Duodenal mucosa (tissue), 2 donors: ENCODE data around the gene CCDC127.

Source experiments
- H3K27ac ChIP-seq: one replicate; pipeline ENCODE4 v1.7.0; 2013; ENCODE audit warnings: low read depth, low read length
- H3K27me3 ChIP-seq, 2 donors: one replicate each; pipeline ENCODE4 v1.7.0; 2013; ENCODE audit warnings: low read length in 2 of 2, control low read depth in 1 of 2; ENCODE audit not compliant: insufficient read depth in 2 of 2, control insufficient read depth in 1 of 2
- H3K36me3 ChIP-seq, 2 donors: one replicate each; pipeline ENCODE4 v1.7.0; 2013; ENCODE audit warnings: low read length in 2 of 2, control low read depth in 1 of 2; ENCODE audit not compliant: insufficient read depth in 2 of 2, control insufficient read depth in 1 of 2
- H3K4me1 ChIP-seq, 2 donors: one replicate each; pipeline ENCODE4 v1.7.0; 2013; ENCODE audit warnings: low read length in 2 of 2, control low read depth in 1 of 2; ENCODE audit not compliant: insufficient read depth in 2 of 2, control insufficient read depth in 1 of 2
- H3K4me3 ChIP-seq, 2 donors: one replicate each; pipeline ENCODE4 v1.7.0; 2013; ENCODE audit warnings: low read length in 2 of 2, low read depth in 1 of 2
- H3K9ac ChIP-seq, 2 donors: one replicate each; pipeline ENCODE4 v1.7.0; 2013; ENCODE audit warnings: low read length in 2 of 2, low read depth in 1 of 2
- H3K9me3 ChIP-seq, 2 donors: one replicate each; pipeline ENCODE4 v1.7.0; 2013; ENCODE audit warnings: low read length in 2 of 2, control low read depth in 1 of 2; ENCODE audit not compliant: control insufficient read depth in 1 of 2

The CCDC127 gene

DNA sequence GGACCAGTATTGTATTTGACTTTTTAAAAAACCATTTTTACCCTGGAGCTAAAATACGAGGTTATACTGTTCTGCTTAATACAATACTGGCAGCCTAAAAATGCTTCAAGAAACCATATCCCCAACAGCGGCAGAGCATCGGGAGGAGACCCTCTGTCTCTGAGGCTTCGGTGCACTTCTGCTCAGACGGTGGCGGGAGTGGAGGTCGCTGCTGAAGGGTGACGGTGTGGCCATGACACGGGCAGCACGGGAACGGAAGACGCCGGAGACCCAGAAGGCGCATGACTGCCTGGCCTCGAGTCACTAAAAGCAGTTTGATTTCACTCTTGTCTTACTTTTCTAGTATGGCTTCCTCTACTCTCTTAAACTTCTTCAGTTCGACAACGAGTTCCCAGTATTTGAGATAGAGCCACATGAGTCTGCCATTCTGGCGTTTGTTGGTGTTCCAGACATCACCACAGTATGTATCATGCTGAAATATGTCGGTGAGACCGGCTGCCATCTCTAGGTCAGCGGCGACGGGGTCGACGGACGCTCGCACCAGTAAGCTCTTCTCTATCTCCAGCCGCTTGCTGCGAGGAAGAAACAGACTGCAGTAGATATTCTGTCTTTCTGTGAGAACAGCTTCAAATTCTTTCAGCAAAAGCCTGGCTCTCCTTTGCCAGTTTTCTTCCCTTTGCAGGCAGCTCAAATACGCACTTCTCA lies 12.8 kb downstream of the CCDC127 start:
- H3K27me3 ChIP-seq: no peaks in the 10 kb centered on the region
- H3K36me3 ChIP-seq: peaks cover 14 to 31% of the 10 kb centered on the region in 2 donors
- no peak overlapping the region for H3K9ac ChIP-seq
- H3K27ac ChIP-seq: no peak overlapping the region
- no peak overlapping the region for H3K4me3 ChIP-seq
- no peaks in the 10 kb centered on the region for H3K4me1 ChIP-seq
- no peaks in the 10 kb centered on the region for H3K9me3 ChIP-seq

DNA sequence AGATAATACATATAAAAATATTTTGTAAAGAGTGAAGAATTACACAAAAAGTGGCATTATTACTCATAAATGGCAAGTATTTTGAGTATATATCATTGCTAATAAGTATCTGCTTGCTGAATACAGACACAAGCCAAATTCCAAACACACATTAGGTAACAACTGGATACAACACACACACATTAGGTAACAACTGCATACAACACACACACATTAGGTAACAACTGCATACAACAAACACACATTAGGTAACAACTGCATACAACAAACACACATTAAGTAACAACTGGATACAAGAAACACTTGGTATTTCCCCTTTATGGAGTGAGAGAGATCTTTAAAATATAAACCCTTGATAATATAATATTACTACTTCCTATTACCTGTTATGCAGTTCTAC lies 13.5 kb downstream of the CCDC127 start:
- H3K27ac ChIP-seq: no peak overlapping the region

DNA sequence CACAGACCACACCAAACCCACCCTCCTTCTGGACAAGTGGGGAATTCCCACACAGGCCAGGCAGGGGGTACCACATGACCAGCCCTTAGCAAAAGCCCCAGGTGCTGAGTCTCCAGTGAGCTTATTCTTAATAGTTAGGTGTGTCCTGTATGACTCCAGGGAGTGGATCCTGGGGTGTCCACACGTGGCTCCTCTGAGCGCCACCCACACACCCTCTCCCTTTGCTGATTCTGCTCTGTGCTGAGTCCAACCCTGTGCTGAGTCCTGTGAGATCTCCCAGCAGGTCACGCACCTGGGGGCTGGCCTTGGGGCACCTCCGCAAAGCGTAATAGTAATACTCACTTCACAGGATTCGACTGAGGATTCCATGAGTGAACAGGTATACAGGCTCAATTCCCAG lies 14.0 kb downstream of the CCDC127 start:
- Histone ChIP-seq H3K9ac (no peak overlapping the region), H3K4me3 (no peak overlapping the region), H3K27me3 (no peaks in the 10 kb centered on the region), H3K27ac (no peak overlapping the region), H3K9me3 (no peaks in the 10 kb centered on the region), H3K36me3 (peaks cover 14 to 31% of the 10 kb centered on the region in 2 donors), H3K4me1 (no peaks in the 10 kb centered on the region)

More for the DNA sequence above, 13.5 kb downstream of the CCDC127 start:
- no peaks in the 10 kb centered on the region for H3K9me3 ChIP-seq
- H3K4me3 ChIP-seq: no peak overlapping the region
- no peaks in the 10 kb centered on the region for H3K4me1 ChIP-seq
- H3K36me3 ChIP-seq: peaks cover 14 to 31% of the 10 kb centered on the region in 2 donors
- no peak overlapping the region for H3K9ac ChIP-seq
- H3K27me3 ChIP-seq: no peaks in the 10 kb centered on the region

DNA sequence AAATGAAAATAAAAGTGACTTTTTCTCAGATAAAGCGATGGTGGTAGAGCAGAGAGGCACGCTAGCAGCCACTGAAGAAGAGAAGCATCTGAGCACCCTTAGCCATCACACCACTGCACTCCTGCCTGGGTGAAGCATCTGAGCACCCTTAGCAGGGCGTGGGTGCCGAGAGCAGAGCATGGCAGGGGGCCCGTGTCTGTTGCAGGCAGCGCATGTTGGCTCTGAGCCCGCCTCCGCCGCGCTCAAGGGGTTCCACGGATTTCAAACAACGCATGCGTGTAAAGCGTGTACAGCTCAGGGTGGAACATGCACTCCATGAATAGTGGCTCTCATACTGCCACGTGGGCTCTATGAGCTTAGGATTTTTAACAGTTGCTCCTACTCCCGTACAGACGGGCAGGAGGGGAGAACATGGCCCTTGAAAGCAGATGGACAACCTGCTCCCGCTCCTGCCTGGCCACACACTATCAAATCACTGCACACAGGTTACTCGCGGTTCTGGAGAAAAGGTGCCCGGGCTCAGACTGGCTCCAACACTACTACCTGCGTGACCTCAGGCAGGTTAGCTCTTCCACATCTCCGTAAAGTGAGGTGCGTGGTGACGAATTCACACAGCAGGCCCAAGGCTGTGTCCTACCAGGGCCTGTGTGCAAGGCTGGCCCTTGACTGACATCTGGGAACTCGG lies 14.6 kb downstream of the CCDC127 start:
- H3K9ac ChIP-seq: no peak overlapping the region

DNA sequence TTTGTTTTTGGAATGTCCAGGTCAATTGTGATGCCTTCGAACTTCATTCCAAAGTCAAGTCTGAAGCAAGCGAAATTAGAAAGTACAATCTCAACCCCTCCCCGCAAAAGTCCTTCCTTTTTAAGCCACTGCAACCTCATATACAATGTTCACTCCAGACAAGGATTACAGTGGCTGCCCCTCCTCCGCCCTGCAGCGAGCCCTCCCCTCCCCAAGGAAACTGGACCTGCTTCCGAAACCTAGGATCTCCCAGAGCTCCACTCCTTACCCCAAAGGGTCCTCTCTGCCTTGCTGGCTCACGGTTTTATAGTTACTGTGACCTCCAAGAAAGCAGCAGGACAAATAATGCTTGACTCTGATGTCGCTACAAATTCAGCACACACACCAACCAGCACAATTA lies 16.3 kb downstream of the CCDC127 start:
- H3K9ac ChIP-seq: no peak overlapping the region
- no peak overlapping the region for H3K27ac ChIP-seq
- H3K4me3 ChIP-seq: no peak overlapping the region
- H3K9me3 ChIP-seq: no peaks in the 10 kb centered on the region
- no peaks in the 10 kb centered on the region for H3K27me3 ChIP-seq
- no peaks in the 10 kb centered on the region for H3K4me1 ChIP-seq
- peaks cover 14 to 22% of the 10 kb centered on the region in 2 donors for H3K36me3 ChIP-seq

More for the DNA sequence above, 14.6 kb downstream of the CCDC127 start:
- peaks cover 14 to 31% of the 10 kb centered on the region in 2 donors for H3K36me3 ChIP-seq
- H3K27me3 ChIP-seq: no peaks in the 10 kb centered on the region
- no peaks in the 10 kb centered on the region for H3K9me3 ChIP-seq
- no peak overlapping the region for H3K27ac ChIP-seq
- no peaks in the 10 kb centered on the region for H3K4me1 ChIP-seq
- H3K4me3 ChIP-seq: no peak overlapping the region

DNA sequence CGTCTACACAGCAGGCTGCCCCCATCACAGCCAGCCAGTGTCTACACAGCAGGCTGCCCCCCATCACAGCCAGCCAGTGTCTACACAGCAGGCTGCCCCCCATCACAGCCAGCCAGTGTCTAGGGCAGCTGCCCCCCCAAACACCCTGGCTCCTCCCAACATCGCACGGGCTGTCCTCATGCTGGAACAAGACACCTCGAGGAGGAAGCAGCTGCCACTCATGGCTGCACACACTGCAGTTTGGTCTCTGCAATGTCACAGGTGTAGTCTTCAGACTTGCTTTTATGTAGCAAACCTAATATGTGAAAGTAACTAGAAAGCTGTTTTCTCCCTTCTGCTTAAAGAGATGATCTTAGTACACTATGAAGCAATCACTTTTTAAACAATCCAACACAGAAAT lies 17.0 kb downstream of the CCDC127 start:
- Histone ChIP-seq H3K4me3 (no peak overlapping the region), H3K4me1 (no peaks in the 10 kb centered on the region), H3K27me3 (no peaks in the 10 kb centered on the region), H3K27ac (no peak overlapping the region), H3K36me3 (peaks cover 14 to 22% of the 10 kb centered on the region in 2 donors), H3K9me3 (no peaks in the 10 kb centered on the region), H3K9ac (no peak overlapping the region)

DNA sequence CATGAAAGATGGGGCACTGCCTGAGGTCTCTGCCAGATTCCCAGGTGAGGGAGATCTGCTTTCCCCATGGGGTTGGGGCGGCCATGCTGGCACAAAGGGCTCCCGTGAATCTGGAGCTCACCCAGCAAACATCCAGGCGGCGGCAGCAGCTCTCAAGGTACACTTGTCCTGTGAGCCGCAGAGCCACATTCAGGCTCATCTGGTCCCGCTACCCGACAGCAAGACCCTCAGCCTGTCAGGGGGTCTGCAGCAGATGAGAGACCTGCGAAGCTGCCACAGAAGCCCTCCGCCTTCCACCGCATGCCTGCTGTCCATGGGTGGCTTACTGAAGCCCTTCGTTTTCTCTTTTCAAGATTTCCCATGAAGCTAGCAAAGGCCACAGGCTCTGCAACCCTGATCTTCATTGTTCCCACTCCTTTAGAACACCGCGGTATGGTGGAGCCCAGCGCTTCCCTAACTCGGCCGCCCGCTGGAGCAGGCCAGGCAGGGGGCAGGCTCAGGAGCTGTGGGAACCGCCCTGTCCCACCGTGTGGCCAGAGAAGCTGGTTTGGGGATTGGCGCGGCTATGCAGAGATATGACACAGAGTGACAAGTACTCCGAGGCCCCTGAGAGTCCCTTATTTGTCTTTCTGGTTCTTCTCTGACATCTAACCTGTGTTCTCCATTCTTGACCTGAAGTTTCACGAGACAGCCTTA lies 17.9 kb downstream of the CCDC127 start:
- peaks cover 14 to 18% of the 10 kb centered on the region in 2 donors for H3K36me3 ChIP-seq
- no peaks in the 10 kb centered on the region for H3K4me1 ChIP-seq
- no peak overlapping the region for H3K27ac ChIP-seq
- H3K9ac ChIP-seq: no peak overlapping the region
- H3K9me3 ChIP-seq: no peaks in the 10 kb centered on the region
- H3K27me3 ChIP-seq: no peaks in the 10 kb centered on the region
- H3K4me3 ChIP-seq: no peak overlapping the region

DNA sequence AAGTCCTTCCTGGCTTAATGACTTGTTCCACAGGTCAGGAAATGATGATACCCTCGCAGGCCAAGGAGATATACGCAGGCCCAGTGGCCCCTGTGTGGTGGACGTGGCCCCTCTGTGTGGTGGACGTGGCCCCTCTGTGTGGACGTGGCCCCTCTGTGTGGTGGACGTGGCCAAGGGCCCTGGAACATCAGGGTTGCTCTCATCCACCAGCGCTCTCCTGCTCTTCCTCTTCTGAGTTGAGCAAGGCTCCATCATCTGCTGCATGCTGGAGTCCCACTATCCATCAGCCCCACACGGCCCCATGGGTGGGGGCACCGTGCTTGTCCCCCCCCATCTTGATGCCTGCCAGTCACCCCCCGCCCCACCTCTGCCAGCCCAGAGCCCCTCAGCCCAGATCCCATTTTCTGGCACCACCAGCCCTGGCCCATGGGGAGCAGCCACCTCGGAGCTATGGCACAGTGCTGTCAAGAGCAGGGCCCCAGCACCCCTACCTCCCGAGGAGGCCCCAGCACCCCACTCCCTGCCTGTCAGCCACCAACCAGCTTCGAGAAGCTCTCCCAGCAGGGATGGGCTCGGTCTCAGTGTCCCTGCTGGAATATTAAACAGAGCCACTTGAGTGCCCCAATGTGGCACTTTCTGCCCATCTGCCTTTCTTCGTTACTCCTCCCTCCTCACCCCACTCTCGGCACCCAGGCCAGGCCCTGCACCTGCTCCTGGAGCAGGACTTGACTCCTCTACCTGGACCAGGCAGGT lies 18.6 kb downstream of the CCDC127 start:
- no peak overlapping the region for H3K27ac ChIP-seq
- no peaks in the 10 kb centered on the region for H3K27me3 ChIP-seq
- H3K4me1 ChIP-seq: no peaks in the 10 kb centered on the region
- no peak overlapping the region for H3K4me3 ChIP-seq
- H3K9me3 ChIP-seq: no peaks in the 10 kb centered on the region
- H3K36me3 ChIP-seq: peaks cover 9 to 14% of the 10 kb centered on the region in 2 donors
- no peak overlapping the region for H3K9ac ChIP-seq

DNA sequence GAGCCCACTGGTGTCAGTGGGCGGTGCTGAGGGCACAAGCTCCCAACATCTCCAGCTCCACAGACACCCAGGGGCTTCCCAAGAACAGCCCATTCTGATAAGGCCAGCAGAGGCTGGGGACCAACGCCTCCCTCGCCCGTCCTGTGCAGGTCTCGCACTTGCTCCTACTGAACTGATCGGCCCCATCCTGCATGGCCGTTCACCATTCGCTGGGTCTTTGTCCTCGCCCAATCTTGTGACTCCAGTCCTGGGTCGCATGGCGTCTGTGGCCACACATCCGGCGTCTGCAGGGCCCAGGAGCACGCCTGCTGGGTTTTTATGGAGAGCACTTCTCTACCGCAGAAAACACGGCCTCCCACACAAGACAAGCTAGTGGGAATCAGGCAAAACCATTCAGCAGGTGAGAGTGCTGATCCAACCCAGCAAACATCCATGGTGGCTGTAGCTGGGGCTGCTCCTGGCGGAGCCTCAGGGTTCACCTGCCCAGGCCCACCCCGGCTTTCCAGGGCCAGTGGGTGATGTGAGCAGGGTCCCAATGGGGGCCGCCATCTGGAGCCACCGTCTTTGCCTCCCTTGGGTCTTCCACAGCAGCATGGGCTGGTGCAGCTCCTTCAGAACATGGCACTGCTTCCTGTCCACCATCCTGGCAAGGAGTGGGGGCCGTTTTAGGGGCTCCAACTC lies 19.3 kb downstream of the CCDC127 start:
- Histone ChIP-seq H3K27me3 (no peaks in the 10 kb centered on the region), H3K27ac (no peak overlapping the region), H3K9me3 (no peaks in the 10 kb centered on the region), H3K9ac (no peak overlapping the region), H3K36me3 (peaks cover 4 to 7% of the 10 kb centered on the region in 2 donors), H3K4me3 (no peak overlapping the region), H3K4me1 (no peaks in the 10 kb centered on the region)
